Gastrocnemius medialis (tissue), 4 donors: Measurements from ENCODE around the gene CCDC182.

Experiments
- POLR2A ChIP-seq, 2 donors: fragments of 450-650 bp; IDR thresholded peaks; one replicate each; pipeline ENCODE4 v1.6.1; 2017; ENCODE audit warnings: antibody characterized with exemption in 2 of 2, mild to moderate bottlenecking in 2 of 2, moderate library complexity in 2 of 2
- TF ChIP-seq, protein P1 (sequence below), 5 experiments: fragments of 450-650 bp in 3 of 5; fragments of 200-600 bp in 2 of 5; sonication (generic) in 2 of 5; IDR thresholded peaks in 4 of 5; conservative IDR thresholded peaks in 1 of 5; 1 replicate in 4 of 5; 2 replicates in 1 of 5; pipeline ENCODE4 v1.5.1; 2016 to 2019; ENCODE audit warnings: antibody characterized with exemption in 5 of 5, mild to moderate bottlenecking in 3 of 5, moderate library complexity in 3 of 5

- TF ChIP-seq POLR2A (IDR thresholded peaks at IDR 0.05) = no peak
- TF ChIP-seq, protein P1, sequence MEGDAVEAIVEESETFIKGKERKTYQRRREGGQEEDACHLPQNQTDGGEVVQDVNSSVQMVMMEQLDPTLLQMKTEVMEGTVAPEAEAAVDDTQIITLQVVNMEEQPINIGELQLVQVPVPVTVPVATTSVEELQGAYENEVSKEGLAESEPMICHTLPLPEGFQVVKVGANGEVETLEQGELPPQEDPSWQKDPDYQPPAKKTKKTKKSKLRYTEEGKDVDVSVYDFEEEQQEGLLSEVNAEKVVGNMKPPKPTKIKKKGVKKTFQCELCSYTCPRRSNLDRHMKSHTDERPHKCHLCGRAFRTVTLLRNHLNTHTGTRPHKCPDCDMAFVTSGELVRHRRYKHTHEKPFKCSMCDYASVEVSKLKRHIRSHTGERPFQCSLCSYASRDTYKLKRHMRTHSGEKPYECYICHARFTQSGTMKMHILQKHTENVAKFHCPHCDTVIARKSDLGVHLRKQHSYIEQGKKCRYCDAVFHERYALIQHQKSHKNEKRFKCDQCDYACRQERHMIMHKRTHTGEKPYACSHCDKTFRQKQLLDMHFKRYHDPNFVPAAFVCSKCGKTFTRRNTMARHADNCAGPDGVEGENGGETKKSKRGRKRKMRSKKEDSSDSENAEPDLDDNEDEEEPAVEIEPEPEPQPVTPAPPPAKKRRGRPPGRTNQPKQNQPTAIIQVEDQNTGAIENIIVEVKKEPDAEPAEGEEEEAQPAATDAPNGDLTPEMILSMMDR (IDR thresholded peaks at IDR 0.05 in 4 of 5, conservative IDR thresholded peaks at IDR 0.05 in 1 of 5) = no peak
Measured at GRCh38 chr17:57721967-57722703, 23.0 kb downstream of the CCDC182 start.
